Mammary epithelial cell (primary cell): Measurements from ENCODE around the gene LEKR1.
"Not testable (repeated sequence)": the region's sequence is repeated elsewhere in the genome, so short reads cannot be mapped to it uniquely, and the experiment has no call there.

Experiments
- EZH2 ChIP-seq: IDR thresholded peaks from 2 replicates; pipeline ENCODE4 v1.6.1; 2012; ENCODE audit warnings: low read length, inconsistent platforms, borderline replicate concordance
- TF ChIP-seq, protein P1 (sequence below), 2 donors: IDR thresholded peaks in 1 of 2; conservative IDR thresholded peaks in 1 of 2; 2 replicates each; pipeline ENCODE4 v1.5.1; 2011 to 2012; ENCODE audit warnings: inconsistent platforms in 2 of 2, low read length in 2 of 2, mild to moderate bottlenecking in 2 of 2, control low read depth in 1 of 2, low read depth in 1 of 2; ENCODE audit not compliant: insufficient read depth in 1 of 2; ENCODE audit errors: extremely low read depth in 1 of 2

DNA sequence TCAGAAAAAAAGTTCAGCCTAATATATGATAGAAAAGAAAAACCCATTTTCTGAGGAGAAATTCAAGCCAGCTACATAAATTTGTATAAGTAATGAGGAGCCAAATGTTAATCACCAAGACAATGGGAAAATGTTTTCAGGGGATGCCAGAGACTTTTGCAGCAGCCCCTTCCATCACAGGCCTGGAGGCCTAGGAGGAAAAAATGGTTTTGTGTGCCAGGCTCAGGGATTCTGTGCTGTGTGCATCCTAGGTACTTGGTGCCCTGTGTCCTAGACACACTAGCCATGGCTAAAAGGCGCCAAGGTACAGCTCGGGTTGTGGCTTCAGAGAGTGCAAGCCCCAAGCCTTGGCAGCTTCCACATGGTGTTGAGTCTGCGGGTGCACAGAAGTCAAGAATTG lies 53.3 kb downstream of the LEKR1 start:
- TF ChIP-seq, protein P1, sequence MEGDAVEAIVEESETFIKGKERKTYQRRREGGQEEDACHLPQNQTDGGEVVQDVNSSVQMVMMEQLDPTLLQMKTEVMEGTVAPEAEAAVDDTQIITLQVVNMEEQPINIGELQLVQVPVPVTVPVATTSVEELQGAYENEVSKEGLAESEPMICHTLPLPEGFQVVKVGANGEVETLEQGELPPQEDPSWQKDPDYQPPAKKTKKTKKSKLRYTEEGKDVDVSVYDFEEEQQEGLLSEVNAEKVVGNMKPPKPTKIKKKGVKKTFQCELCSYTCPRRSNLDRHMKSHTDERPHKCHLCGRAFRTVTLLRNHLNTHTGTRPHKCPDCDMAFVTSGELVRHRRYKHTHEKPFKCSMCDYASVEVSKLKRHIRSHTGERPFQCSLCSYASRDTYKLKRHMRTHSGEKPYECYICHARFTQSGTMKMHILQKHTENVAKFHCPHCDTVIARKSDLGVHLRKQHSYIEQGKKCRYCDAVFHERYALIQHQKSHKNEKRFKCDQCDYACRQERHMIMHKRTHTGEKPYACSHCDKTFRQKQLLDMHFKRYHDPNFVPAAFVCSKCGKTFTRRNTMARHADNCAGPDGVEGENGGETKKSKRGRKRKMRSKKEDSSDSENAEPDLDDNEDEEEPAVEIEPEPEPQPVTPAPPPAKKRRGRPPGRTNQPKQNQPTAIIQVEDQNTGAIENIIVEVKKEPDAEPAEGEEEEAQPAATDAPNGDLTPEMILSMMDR (conservative IDR thresholded peaks at IDR 0.05 in 1 of 2, IDR thresholded peaks at IDR 0.05 in 1 of 2; ENCODE audit: extremely low read depth in 1 of 2, insufficient read depth in 1 of 2, low read depth in 1 of 2, low read length in 2 of 2) = not testable (repeated sequence)
- not testable (repeated sequence) for TF ChIP-seq EZH2
